Measurements from ENCODE around the gene TBC1D2B.

TBC1D2B gene

DNA sequence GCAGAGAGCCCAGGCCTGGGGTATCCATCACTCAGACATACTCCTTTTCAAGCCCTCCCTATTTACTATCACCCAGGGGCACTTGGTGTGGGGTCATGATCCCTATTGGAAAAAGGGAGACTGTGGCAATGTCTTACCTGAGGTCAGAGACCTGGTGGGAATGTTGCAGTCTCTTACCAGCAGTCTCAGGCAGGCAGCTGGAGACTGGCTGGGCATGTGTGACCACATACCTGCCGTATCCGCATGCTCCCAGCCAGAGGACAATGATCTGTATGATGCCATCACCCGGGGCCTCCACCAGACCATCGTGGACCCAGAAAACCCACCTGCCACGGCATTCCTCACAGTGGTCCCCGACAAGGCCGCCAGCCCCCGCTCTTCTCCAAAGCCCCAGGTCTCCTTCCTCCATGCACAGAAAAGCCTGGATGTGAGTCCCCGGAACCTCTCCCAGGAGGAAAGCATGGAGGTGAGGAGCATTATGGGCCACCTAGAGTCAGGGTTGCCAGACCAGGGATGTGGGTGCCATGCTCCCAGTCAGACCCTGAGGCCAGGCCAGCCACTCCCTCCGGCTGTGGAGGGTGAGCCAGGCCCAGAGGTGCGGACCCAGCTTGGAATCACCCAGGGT is 20.7 kb upstream of the TBC1D2B start:
- H3K4me3 ChIP-seq (replicated peaks; ENCODE audit: low read depth, low read length), result no peak overlapping the region
- TF ChIP-seq CTCF (IDR thresholded peaks at IDR 0.05; ENCODE audit: low read depth, low read length, missing control alignments), result no peak
- DNase-seq (ENCODE audit: extremely low read depth, low read depth), result no peak

DNA sequence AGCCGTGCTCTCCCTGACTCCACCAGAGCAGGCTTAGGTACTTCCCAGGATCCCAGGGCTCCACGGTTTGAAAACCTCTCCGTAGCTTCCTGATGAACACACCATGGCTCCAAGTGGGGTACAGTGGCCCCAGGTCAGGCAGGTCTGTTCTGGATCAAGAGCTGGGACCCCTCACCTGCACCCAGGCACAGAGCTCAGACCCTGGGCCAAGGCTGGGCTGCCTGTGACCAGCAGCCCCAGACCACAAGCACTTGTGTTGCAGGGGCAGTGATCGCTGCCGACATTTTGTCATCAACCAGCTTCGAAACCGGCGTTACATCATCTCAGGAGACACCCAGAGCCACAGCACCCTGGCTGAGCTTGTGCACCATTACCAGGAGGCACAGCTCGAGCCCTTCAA is 20.2 kb upstream of the TBC1D2B start:
- no peak overlapping the region for H3K4me3 ChIP-seq (replicated peaks; ENCODE audit: low read depth, low read length)
- TF ChIP-seq CTCF (IDR thresholded peaks at IDR 0.05; ENCODE audit: low read depth, low read length, missing control alignments), result no peak
- no peak for DNase-seq (ENCODE audit: extremely low read depth, low read depth)

- peak; percentile 41 for DNase-seq (ENCODE audit: extremely low read depth, low read depth)
- H3K4me3 ChIP-seq (replicated peaks; ENCODE audit: low read depth, low read length), result no peak overlapping the region
- TF ChIP-seq CTCF (IDR thresholded peaks at IDR 0.05; ENCODE audit: low read depth, low read length, missing control alignments), result no peak
Observed at GRCh38 chr15:78093242-78094020, 15.9 kb upstream of the TBC1D2B start.

- H3K4me3 ChIP-seq (replicated peaks; ENCODE audit: low read depth, low read length), result no peak within 1 kb of the TSS
- no peak for DNase-seq (ENCODE audit: extremely low read depth, low read depth)
- TF ChIP-seq CTCF (IDR thresholded peaks at IDR 0.05; ENCODE audit: low read depth, low read length, missing control alignments), result no peak
Observed at GRCh38 chr15:78092261-78093041, 14.9 kb upstream of the TBC1D2B start, which contains the start of gene SH2D7. Gene SH2D7, plus strand, starts transcription at chr15:78092561. Its CDS starts 24 bp downstream, at chr15:78092585.

DNA sequence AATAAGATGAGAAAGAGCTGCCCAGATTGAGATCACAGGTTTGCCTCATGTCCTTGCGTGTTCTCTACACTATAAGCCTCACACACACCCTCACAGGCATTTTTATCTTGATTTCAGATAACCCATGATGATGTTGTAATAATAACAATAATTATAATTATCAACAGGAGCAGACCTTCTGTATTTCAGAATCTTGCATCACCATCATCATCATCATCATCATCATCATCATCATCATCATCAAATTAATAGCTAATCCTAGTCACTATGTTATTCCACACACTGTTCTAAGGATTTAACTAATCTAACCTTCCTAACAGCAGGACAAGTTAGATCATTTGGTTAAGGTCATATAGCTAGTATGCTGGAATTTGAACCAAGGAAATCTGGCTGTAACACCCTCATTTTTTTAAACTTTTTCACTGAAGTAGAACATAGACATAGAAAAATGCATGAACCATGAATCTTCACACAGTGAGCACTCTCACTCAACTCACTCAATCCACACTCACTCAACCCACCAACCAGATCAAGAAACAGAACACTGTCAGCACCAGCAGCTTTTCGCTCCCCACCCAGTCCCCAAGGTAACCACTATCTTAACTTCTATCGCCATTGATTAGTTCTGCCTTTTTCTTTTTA is 13.0 kb upstream of the TBC1D2B start:
- no peak for DNase-seq (ENCODE audit: extremely low read depth, low read depth)
- no peak overlapping the region for H3K4me3 ChIP-seq (replicated peaks; ENCODE audit: low read depth, low read length)
- no peak for TF ChIP-seq CTCF (IDR thresholded peaks at IDR 0.05; ENCODE audit: low read depth, low read length, missing control alignments)

- no peak overlapping the region for H3K4me3 ChIP-seq (replicated peaks; ENCODE audit: low read depth, low read length)
- TF ChIP-seq CTCF (IDR thresholded peaks at IDR 0.05; ENCODE audit: low read depth, low read length, missing control alignments), result no peak
- no peak for DNase-seq (ENCODE audit: extremely low read depth, low read depth)
Observed at GRCh38 chr15:78088773-78089080, 11.2 kb upstream of the TBC1D2B start.

Measured in HFF-Myc (cell line).